Germinal center (tissue), 1 donor: ENCODE measurements around the gene POGZ.

Source experiments
- DNase-seq: peaks from one replicate; pipeline ENCODE4 v3.0.0; 2012; ENCODE audit warnings: mixed read lengths, low spot score

The POGZ gene, protein sequence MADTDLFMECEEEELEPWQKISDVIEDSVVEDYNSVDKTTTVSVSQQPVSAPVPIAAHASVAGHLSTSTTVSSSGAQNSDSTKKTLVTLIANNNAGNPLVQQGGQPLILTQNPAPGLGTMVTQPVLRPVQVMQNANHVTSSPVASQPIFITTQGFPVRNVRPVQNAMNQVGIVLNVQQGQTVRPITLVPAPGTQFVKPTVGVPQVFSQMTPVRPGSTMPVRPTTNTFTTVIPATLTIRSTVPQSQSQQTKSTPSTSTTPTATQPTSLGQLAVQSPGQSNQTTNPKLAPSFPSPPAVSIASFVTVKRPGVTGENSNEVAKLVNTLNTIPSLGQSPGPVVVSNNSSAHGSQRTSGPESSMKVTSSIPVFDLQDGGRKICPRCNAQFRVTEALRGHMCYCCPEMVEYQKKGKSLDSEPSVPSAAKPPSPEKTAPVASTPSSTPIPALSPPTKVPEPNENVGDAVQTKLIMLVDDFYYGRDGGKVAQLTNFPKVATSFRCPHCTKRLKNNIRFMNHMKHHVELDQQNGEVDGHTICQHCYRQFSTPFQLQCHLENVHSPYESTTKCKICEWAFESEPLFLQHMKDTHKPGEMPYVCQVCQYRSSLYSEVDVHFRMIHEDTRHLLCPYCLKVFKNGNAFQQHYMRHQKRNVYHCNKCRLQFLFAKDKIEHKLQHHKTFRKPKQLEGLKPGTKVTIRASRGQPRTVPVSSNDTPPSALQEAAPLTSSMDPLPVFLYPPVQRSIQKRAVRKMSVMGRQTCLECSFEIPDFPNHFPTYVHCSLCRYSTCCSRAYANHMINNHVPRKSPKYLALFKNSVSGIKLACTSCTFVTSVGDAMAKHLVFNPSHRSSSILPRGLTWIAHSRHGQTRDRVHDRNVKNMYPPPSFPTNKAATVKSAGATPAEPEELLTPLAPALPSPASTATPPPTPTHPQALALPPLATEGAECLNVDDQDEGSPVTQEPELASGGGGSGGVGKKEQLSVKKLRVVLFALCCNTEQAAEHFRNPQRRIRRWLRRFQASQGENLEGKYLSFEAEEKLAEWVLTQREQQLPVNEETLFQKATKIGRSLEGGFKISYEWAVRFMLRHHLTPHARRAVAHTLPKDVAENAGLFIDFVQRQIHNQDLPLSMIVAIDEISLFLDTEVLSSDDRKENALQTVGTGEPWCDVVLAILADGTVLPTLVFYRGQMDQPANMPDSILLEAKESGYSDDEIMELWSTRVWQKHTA (N-terminal part only)

GRCh38 chr1:151459331-151460046, at the start of gene POGZ:
Gene POGZ (minus strand): TSS chr1:151459494. CDS start chr1:151442204, 17,290 bp downstream.
- peak; percentile 95 for DNase-seq

GRCh38 chr1:151508833-151509232, 49.5 kb upstream of the POGZ start:
- no peak for DNase-seq

DNA sequence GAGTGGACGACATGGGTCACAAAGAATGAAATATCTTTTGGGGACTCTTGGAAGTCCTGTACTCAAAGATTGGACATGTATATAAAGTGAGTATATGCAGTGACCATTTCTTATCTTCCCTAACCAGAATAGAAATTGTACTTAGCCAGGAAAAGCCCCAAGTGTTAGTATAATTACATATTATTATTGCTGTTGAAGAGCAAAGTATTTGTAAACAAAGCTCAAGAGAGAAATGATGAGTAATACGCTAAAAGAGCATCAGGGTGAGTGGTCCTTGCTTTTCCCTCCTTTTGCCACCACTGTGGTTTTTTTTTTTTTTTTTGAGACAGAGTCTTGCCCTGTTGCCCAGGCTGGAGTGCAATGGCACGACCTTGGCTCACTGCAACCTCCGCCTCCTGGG, 45.5 kb upstream of the POGZ start:
- no peak for DNase-seq

- DNase-seq = no peak
These were observed 45.0 kb upstream of the POGZ start for GRCh38 chr1:151504252-151504651.

DNA sequence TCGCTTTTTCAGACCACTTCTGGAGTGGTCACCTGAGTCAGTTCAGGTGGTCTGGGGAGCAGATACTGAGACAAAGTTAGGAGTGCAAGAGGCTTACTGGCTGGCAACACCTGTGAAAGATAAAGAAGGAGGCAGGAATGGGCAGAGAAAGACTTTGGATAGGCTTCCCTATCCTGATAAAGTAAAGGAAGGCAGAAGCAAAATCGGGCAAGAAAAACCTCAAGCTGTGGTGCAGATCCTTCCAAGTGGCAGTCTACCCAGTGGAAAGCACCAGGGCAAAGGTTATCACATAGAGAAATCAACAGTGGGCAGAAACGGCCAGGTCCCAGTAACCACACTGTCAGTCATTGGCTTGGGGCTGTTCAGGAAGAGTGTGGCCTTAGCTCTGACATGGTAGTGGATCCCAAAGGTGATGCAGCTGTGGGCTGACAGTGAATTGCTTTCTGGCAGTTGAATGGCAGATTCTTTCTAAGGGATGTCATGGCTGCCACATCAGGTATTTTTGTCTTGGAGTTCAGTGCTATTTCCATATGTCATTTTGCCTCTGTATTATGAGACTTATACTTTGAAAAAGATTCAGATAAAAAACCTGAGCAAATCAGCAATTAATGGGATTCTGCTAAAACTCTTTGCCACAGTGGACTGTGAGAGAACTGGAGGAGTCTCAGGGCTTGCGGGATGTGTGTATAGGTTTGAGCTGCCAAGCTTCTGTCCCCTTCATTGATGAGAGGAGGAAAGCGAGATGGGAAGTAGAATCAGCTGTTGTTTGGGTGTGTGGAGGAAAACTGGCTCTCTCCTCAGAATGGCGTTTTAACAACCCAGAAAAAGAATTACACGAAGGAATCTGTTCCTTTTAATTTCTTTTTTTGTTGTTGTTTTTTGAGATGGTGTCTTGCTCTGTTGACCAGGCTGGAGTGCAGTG, 43.8 kb upstream of the POGZ start:
- no peak for DNase-seq

- no peak for DNase-seq
These were observed 42.9 kb upstream of the POGZ start for GRCh38 chr1:151502035-151502700.

DNA sequence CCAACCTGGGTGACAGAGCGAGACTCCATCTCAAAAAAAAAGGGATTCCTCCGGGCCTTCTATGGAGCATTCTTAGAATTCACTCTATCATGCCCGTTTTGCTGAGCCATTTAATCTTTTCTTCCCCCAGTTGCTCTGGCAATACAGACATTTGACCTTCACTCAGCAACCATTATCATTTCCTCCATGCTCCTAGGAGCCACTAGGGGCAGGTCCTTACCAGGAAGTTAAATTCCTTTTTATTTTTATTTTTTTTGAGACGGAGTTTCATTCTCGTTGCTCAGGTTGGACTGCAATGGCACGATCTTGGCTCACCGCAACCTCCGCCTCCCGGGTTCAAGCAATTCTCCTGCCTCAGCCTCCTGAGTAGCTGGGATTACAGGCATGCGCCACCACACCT, 42.2 kb upstream of the POGZ start:
- DNase-seq = no peak

DNA sequence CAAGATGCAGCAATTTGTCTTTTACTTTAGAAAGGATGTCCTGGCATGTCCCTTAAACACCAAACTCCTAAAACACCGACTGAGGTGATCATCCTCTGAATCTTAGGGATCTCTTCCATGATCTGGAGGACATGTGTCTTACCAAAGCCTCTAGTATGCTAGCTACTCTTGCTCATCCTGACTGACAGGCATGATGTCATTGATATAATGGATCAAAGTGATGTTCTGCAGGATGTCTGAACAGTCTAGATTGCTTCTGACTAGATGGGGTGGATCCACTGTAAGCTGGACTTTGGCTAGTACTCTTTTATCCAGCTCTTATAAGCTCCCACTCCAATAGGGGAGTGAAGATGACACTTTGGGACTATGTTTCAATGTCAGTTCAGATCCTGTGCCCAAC, 40.6 kb upstream of the POGZ start:
- no peak for DNase-seq

DNA sequence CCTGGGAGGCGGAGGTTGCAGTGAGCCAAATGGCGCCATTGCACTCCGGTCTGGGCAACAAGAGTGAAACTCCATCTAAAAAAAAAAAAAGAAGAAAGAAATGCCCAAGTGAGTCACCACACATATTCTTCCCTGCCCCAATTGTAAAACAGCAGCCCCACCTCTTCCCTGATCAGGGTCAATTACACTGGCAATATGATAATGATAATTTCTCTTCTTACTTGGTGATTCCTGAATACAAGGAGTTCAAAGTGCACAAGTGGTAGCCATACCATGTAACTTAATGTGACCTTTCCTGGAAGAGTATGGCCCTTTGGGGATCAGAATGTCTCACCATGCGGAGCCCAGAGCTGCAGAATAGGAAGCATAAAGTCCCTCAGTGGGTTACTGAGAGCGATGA, 40.1 kb upstream of the POGZ start:
- DNase-seq = no peak

DNA sequence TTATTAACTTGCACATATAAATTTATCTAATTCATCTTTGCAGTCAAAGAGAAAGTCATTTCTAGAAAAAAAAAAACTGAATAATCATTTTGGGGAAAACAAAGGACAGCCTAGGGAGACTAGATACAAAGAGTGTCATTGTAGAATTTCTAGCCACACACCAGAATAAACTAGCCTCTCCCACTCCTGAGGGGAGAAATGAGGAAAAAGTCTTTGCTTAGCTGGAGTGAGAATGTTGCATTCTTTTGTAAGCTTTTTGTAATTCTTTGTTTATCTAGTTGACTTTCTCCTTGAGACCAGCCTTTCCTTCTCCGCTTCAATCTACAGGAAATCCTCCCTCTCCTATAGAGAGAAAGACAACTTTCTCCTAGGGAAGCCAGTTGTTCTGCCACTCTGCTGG, 36.0 kb upstream of the POGZ start:
- DNase-seq = no peak

DNA sequence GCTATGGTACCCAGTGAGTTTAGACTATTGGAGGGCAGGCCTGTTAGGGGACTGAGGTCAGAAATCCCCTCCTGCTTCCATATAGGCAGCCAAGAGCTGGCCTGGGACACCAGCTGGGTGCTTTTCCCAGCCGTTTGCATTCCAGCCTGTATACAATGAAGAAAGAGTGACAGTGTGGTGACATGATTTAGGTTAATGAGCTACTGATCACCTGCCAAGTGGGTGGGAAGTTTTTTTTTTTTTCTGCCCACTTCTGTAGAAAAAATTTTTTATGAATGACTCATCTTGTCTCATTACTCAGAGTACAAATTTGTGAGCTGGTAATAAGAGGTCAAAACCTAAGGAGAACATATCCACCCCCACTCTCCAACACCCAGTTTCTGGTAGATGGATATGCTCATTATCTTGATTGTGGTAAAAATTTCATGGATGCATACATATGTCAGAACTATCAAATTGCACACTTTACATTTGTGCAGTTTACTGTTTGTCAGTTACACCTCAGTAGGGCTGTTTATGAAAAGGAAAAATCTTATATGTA, 35.5 kb upstream of the POGZ start:
- no peak for DNase-seq

GRCh38 chr1:151493042-151493441, 33.7 kb upstream of the POGZ start:
- DNase-seq = no peak

GRCh38 chr1:151492120-151492519, 32.8 kb upstream of the POGZ start:
- DNase-seq = no peak

DNA sequence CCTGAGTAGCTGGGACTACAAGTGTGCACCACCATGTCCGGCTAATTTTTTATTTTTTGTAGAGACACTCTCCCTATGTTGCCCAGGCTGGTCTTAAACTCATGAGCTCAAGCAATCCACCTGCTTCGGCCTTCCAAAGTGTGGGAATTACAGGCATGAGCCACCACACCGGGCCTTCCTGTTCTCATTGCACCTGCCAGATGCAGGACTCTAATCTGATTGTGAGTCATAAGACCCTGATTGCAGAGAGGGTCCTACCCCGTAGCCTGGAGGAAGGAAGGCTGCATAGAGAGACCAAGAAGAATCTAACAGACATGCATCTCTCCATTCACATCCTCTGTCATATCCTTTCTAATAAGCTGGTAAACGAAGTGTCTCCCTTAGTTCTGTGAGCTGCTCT, 32.3 kb upstream of the POGZ start:
- DNase-seq = no peak

- DNase-seq = no peak
These were observed 27.3 kb upstream of the POGZ start for GRCh38 chr1:151486557-151486956.

DNA sequence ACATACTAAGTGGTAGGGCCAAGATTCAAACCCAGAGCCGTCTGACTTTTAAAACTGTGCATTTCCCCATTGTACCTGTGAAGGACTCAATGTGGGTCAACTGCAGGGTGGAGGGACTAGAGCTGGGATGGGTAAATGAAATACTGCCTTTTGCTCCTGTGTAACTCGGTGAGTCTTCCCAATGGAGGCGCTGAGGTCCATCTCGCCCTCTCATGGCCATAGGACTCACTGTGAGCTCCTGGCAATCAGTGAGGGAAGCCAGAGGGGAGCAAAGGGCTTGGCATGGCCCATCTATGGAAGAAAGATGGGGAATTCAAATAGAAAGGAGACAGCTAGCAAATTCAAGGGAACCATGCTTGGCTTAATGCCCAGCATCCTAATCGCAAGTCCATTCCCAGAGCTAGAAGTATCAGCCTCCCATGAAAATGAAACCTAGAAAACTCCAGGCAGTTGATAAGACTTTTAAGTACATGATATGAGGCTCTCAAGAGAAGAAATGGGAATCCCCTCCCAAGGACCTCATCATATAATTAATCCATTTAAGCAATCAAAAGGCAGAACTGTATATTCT, 26.5 kb upstream of the POGZ start:
- no peak for DNase-seq

GRCh38 chr1:151482017-151482416, 22.7 kb upstream of the POGZ start:
- DNase-seq = no peak

DNA sequence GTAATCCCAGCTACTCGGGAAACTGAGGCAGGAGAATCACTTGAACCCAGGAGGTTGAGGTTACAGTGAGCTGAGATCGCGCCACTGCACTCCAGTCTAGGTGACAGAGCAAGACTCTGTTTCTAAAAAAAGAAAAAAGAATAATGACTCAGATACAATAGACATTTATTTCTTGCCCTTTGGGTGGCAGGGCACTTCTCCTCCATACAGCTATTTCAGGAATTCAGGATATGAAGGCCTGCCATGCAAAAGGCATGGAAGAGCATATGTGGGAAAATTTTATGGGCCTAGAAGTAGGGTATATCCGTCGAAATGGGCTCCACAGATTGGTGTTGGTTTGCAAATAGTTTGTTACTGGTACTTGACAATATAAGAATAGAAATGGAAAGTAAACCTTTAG, 20.2 kb upstream of the POGZ start:
- no peak for DNase-seq

- no peak for DNase-seq
These were observed 19.6 kb upstream of the POGZ start for GRCh38 chr1:151478923-151479322.
